ENCODE results near the gene CDCA3.
"Not testable (repeated sequence)": the region's sequence is repeated elsewhere in the genome, so short reads cannot be mapped to it uniquely, and the experiment has no call there.

Gene CDCA3

GRCh38 chr12:6872073-6873048 is 21.3 kb upstream of the CDCA3 start:
- Histone ChIP-seq H3K36me3 (peaks cover 21% of the 10 kb centered on the region), H3K27ac (peak overlapping the region; percentile 86), H3K9me3 (no peaks in the 10 kb centered on the region), H3K4me1 (ENCODE audit: control insufficient read depth in 1 of 2, insufficient read depth in 1 of 2, low read depth in 1 of 2, low read length in 1 of 2) (peaks cover 60 to 70% of the 10 kb centered on the region in 2 experiments), H3K4me3 (ENCODE audit: low read depth in 1 of 2, low read length in 1 of 2) (peak overlapping the region; percentile 82 to 95), H3K27me3 (no peaks in the 10 kb centered on the region)
- peak; percentile 99 for TF ChIP-seq CTCF (IDR thresholded peaks at IDR 0.05)

- no peak for TF ChIP-seq CTCF (IDR thresholded peaks at IDR 0.05)
- H3K4me3 ChIP-seq (ENCODE audit: low read depth in 1 of 2, low read length in 1 of 2): peak overlapping the region; percentile 82 to 95
- H3K4me1 ChIP-seq (ENCODE audit: control insufficient read depth in 1 of 2, insufficient read depth in 1 of 2, low read depth in 1 of 2, low read length in 1 of 2): peaks cover 69 to 77% of the 10 kb centered on the region in 2 experiments
- no peaks in the 10 kb centered on the region for H3K27me3 ChIP-seq
- H3K36me3 ChIP-seq: peaks cover 21% of the 10 kb centered on the region
- H3K9me3 ChIP-seq: no peaks in the 10 kb centered on the region
- peak overlapping the region; percentile 86 for H3K27ac ChIP-seq
Observed at GRCh38 chr12:6871052-6871957, 20.2 kb upstream of the CDCA3 start.

DNA sequence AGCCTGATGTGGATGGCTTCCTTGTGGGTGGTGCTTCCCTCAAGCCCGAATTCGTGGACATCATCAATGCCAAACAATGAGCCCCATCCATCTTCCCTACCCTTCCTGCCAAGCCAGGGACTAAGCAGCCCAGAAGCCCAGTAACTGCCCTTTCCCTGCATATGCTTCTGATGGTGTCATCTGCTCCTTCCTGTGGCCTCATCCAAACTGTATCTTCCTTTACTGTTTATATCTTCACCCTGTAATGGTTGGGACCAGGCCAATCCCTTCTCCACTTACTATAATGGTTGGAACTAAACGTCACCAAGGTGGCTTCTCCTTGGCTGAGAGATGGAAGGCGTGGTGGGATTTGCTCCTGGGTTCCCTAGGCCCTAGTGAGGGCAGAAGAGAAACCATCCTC is 19.2 kb upstream of the CDCA3 start:
- Histone ChIP-seq H3K36me3 (peaks cover 21% of the 10 kb centered on the region), H3K4me1 (ENCODE audit: control insufficient read depth in 1 of 2, insufficient read depth in 1 of 2, low read depth in 1 of 2, low read length in 1 of 2) (peaks cover 70 to 72% of the 10 kb centered on the region in 2 experiments), H3K27ac (peak overlapping the region; percentile 86)
- H3K9me3 ChIP-seq; H3K27me3 ChIP-seq; H3K4me3 ChIP-seq (ENCODE audit: low read depth in 1 of 2, low read length in 1 of 2): not testable (repeated sequence)

- Histone ChIP-seq H3K4me1 (ENCODE audit: control insufficient read depth in 1 of 2, insufficient read depth in 1 of 2, low read depth in 1 of 2, low read length in 1 of 2) (peaks cover 66 to 69% of the 10 kb centered on the region in 2 experiments), H3K27ac (peak overlapping the region; percentile 86)
Observed at GRCh38 chr12:6869049-6870021, 18.2 kb upstream of the CDCA3 start.

More at GRCh38 chr12:6869049-6870021, 18.2 kb upstream of the CDCA3 start:
- Histone ChIP-seq H3K27me3 (no peaks in the 10 kb centered on the region), H3K36me3 (peaks cover 21% of the 10 kb centered on the region), H3K9me3 (no peaks in the 10 kb centered on the region), H3K4me3 (ENCODE audit: low read depth in 1 of 2, low read length in 1 of 2) (peak overlapping the region; percentile 92 to 98)
- TF ChIP-seq CTCF (IDR thresholded peaks at IDR 0.05): peak; percentile 94
